Measurements from ENCODE around the gene CADPS2. TPM values are rescaled to one million over a fixed set of nuclear protein-coding genes. Genes with fewer than 3 reads are reported as not detected.

Gene CADPS2
- total and polyA plus RNA-seq, 2 donors (not counting 1 experiment from before 2014, with no cell fraction given) = not detected

DNA sequence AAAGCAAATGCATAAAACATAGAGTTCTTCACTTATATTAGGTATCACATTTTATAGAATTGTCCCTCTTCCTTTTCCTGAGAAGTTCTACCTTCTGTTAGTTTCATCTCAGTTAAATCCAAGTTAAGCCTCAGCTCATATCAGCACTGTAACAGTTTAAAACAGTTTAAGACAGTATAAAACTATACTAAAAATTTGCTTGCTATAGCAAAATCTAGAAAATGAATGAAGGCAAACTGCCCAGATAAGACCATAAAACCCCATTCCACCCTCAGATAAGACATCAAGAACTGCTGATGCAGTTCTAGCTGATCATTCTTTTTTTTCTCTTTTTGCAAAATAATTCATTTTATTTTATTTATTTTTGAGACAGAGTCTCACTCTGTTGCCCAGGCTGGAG lies 364.5 kb downstream of the CADPS2 start:
- ChIA-PET CTCF (interaction anchor here (1.3 kb wide), 1 partner anchor 11 kb away, joined by 6 read pairs; no protein-coding TSS in a partner anchor), POLR2A (no interaction called here)
- Histone ChIP-seq H3K9me3 (ENCODE audit: control extremely low read depth in 1 of 3, control insufficient read depth in 2 of 3, insufficient read depth in 1 of 3, low read length in 2 of 3) (no peaks in the 10 kb centered on the region), H3K9ac (ENCODE audit: low read length) (no peak overlapping the region), H3K4me2 (replicated peaks; ENCODE audit: low read depth, low read length, poor library complexity, severe bottlenecking) (no peak overlapping the region), H3K79me2 (ENCODE audit: control insufficient read depth, insufficient read depth, low read length) (no peaks in the 10 kb centered on the region), H3K4me3 (ENCODE audit: control extremely low read depth in 1 of 5, extremely low read depth in 1 of 5, insufficient read depth in 1 of 5, low read depth in 2 of 5, low read length in 4 of 5) (no peak overlapping the region), H3K27ac (ENCODE audit: low read length in 2 of 2) (no peak overlapping the region), H2AFZ (ENCODE audit: insufficient read depth, low read depth, low read length, poor library complexity, severe bottlenecking) (no peak overlapping the region), H4K20me1 (ENCODE audit: control insufficient read depth, insufficient read depth, low read length, poor library complexity, severe bottlenecking) (no peaks in the 10 kb centered on the region), H3K27me3 (replicated peaks in 1 of 4; ENCODE audit: control extremely low read depth in 1 of 4, control insufficient read depth in 3 of 4, insufficient read depth in 4 of 4, low read length in 3 of 4) (no peaks in the 10 kb centered on the region), H3K4me1 (ENCODE audit: control insufficient read depth in 2 of 2, insufficient read depth in 2 of 2, low read length in 2 of 2) (no peaks in the 10 kb centered on the region), H3K36me3 (replicated peaks in 1 of 2; ENCODE audit: control extremely low read depth in 1 of 2, control insufficient read depth in 1 of 2, extremely low read depth in 1 of 2, insufficient read depth in 2 of 2, low read length in 1 of 2) (no peaks in the 10 kb centered on the region)
- Mint-ChIP-seq H3K4me1 (no peaks in the 10 kb centered on the region), H3K9me3 (ENCODE audit: insufficient read depth) (no peaks in the 10 kb centered on the region), H3K27ac (no peak overlapping the region), H3K27me3 (no peaks in the 10 kb centered on the region), H3K4me3 (no peak overlapping the region)
- no peak for DNase-seq
- TF ChIP-seq EZH2 (IDR thresholded peaks at IDR 0.05; ENCODE audit: borderline replicate concordance, insufficient read depth, low read depth, low read length, poor library complexity, severe bottlenecking) = no peak
- TF ChIP-seq, protein P1, sequence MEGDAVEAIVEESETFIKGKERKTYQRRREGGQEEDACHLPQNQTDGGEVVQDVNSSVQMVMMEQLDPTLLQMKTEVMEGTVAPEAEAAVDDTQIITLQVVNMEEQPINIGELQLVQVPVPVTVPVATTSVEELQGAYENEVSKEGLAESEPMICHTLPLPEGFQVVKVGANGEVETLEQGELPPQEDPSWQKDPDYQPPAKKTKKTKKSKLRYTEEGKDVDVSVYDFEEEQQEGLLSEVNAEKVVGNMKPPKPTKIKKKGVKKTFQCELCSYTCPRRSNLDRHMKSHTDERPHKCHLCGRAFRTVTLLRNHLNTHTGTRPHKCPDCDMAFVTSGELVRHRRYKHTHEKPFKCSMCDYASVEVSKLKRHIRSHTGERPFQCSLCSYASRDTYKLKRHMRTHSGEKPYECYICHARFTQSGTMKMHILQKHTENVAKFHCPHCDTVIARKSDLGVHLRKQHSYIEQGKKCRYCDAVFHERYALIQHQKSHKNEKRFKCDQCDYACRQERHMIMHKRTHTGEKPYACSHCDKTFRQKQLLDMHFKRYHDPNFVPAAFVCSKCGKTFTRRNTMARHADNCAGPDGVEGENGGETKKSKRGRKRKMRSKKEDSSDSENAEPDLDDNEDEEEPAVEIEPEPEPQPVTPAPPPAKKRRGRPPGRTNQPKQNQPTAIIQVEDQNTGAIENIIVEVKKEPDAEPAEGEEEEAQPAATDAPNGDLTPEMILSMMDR (IDR thresholded peaks at IDR 0.05) = no peak
- intact Hi-C loops (cut with micrococcal nuclease) = no loop called here
- ATAC-seq (ENCODE audit: low read depth) = no peak

DNA sequence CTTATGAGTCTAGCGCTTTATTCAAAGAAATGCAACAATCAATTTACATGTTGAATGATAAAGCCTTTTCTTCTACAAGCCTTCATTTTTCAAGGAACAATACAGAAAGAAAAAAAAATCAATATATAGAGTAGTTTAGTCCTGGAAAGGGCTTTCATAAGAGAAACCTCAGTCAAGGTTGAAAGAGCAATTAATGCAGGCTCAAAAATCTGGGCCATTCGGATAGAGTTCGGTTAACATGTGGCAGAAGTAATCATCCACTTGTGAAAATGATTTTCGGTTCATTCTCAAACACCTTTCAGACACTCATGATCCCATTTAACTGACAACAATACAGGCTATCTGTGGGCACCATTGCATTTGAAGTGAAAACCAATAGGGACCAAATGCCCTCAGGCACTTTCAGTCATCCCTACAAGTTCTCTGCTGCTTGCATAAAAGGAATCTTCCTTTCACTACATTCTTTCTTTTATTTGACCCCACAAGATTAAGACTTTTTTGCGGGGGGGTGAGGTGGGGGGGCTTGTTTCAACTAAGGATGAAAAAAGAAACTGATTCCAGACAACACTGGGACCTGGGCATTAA lies 365.2 kb downstream of the CADPS2 start:
- no peak overlapping the region for H3K4me3 Mint-ChIP-seq
- 50% methylated on average over 1 of the region's 5 CpGs for WGBS (ENCODE audit: insufficient coverage)

More for the DNA sequence above, 365.2 kb downstream of the CADPS2 start:
- Histone ChIP-seq H4K20me1 (ENCODE audit: control insufficient read depth, insufficient read depth, low read length, poor library complexity, severe bottlenecking) (no peaks in the 10 kb centered on the region), H3K4me2 (replicated peaks; ENCODE audit: low read depth, low read length, poor library complexity, severe bottlenecking) (no peak overlapping the region), H3K27ac (ENCODE audit: low read length in 2 of 2) (no peak overlapping the region), H3K4me3 (ENCODE audit: control extremely low read depth in 1 of 5, extremely low read depth in 1 of 5, insufficient read depth in 1 of 5, low read depth in 2 of 5, low read length in 4 of 5) (no peak overlapping the region), H3K27me3 (replicated peaks in 1 of 4; ENCODE audit: control extremely low read depth in 1 of 4, control insufficient read depth in 3 of 4, insufficient read depth in 4 of 4, low read length in 3 of 4) (no peaks in the 10 kb centered on the region), H3K79me2 (ENCODE audit: control insufficient read depth, insufficient read depth, low read length) (no peaks in the 10 kb centered on the region), H3K9me3 (ENCODE audit: control extremely low read depth in 1 of 3, control insufficient read depth in 2 of 3, insufficient read depth in 1 of 3, low read length in 2 of 3) (no peaks in the 10 kb centered on the region), H2AFZ (ENCODE audit: insufficient read depth, low read depth, low read length, poor library complexity, severe bottlenecking) (no peak overlapping the region), H3K4me1 (ENCODE audit: control insufficient read depth in 2 of 2, insufficient read depth in 2 of 2, low read length in 2 of 2) (no peaks in the 10 kb centered on the region), H3K36me3 (replicated peaks in 1 of 2; ENCODE audit: control extremely low read depth in 1 of 2, control insufficient read depth in 1 of 2, extremely low read depth in 1 of 2, insufficient read depth in 2 of 2, low read length in 1 of 2) (no peaks in the 10 kb centered on the region), H3K9ac (ENCODE audit: low read length) (no peak overlapping the region)
- Mint-ChIP-seq H3K27ac (no peak overlapping the region), H3K4me1 (no peaks in the 10 kb centered on the region), H3K9me3 (ENCODE audit: insufficient read depth) (no peaks in the 10 kb centered on the region), H3K27me3 (no peaks in the 10 kb centered on the region)
- intact Hi-C loops (cut with micrococcal nuclease) = no loop called here
- TF ChIP-seq, protein P1 (IDR thresholded peaks at IDR 0.05) = no peak
- TF ChIP-seq EZH2 (IDR thresholded peaks at IDR 0.05; ENCODE audit: borderline replicate concordance, insufficient read depth, low read depth, low read length, poor library complexity, severe bottlenecking) = no peak
- DNase-seq = no peak
- ChIA-PET POLR2A (no interaction called here), CTCF (no interaction called here)
- no peak for ATAC-seq (ENCODE audit: low read depth)
